Measurements from ENCODE around the gene CHD1L. TPM values are rescaled to one million over a fixed set of nuclear protein-coding genes. Genes with fewer than 3 reads are reported as not detected.

CHD1L gene
- total and polyA plus RNA-seq, 2 of the 13 experiments (the other 11 are each of a cell fraction or from before 2014, with no cell fraction given) = 74.3 to 111 TPM

DNA sequence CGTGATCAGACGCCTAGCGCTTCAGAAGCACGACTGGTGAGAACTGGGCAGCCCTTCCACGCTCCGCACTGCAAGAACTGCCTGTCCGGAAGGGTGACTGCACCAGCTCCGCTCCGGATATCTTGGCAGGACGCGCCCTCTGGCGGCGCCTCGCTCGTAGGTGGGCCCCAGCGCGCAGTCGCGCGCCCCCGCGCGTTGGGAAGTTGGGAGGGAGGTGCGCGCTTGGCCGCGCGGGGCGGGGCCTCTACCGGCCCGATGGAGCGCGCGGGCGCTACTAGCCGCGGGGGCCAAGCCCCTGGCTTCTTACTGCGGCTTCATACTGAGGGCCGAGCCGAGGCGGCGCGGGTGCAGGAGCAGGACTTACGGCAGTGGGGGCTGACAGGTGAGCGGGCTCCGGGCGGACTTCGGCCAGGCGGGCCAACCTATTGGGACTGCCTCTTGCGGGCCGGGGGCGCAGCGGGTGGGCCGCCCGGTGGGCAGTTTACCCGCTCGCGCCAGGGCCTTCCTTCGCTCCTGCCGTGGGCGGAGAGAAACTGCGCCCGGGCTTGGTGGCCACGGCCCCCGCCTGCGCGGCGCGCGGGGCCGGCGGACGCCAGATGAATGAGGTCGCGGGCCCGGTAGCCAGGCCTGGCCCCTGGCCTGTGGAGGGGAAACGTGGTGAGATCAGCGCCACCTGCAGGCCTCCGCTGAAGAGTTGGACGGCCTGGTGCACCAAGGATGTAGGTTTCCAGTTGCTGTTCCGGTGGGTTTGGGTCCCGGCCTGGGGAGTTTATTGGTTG, at the start of gene CHD1L (continued):
- TF ChIP-seq ZIK1 (CRISPR knock-in tag; IDR thresholded peaks at IDR 0.05; ENCODE audit: borderline replicate concordance, low read depth) (no peak; the same call in none of the 2 replicates), ETV5 (CRISPR knock-in tag; IDR thresholded peaks at IDR 0.05; ENCODE audit: borderline replicate concordance) (peak; percentile 93), MXI1 (IDR thresholded peaks at IDR 0.05; ENCODE audit: borderline replicate concordance, low read depth, low read length) (peak; percentile 83; the same call in 1 of the 3 replicates), TP53 (CRISPR knock-in tag; conservative IDR thresholded peaks at IDR 0.05) (no peak), U2AF2 (IDR thresholded peaks at IDR 0.05; ENCODE audit: low read depth, low read length) (no peak), CREM (IDR thresholded peaks at IDR 0.05) (no peak), CREM (CRISPR knock-in tag; IDR thresholded peaks at IDR 0.05) (no peak), HDAC1 (CRISPR knock-in tag; IDR thresholded peaks at IDR 0.05) (peak; percentile 63), ZSCAN9 (CRISPR knock-in tag; IDR thresholded peaks at IDR 0.05; ENCODE audit: borderline replicate concordance) (no peak; the same call in 1 of the 2 replicates), NFIC (IDR thresholded peaks at IDR 0.05; ENCODE audit: low read length) (no peak; the same call in 1 of the 2 replicates), TMF1 (CRISPR knock-in tag; IDR thresholded peaks at IDR 0.05; ENCODE audit: low read depth) (peak; percentile 94), ZBTB20 (CRISPR knock-in tag; IDR thresholded peaks at IDR 0.05; ENCODE audit: borderline replicate concordance, low read depth) (peak; percentile 77; the same call in 1 of the 2 replicates), ZNF674 (CRISPR knock-in tag; IDR thresholded peaks at IDR 0.05; ENCODE audit: low read depth) (no peak), SMAD9 (CRISPR knock-in tag; IDR thresholded peaks at IDR 0.05) (no peak), ZNF441 (CRISPR knock-in tag; IDR thresholded peaks at IDR 0.05; ENCODE audit: borderline replicate concordance) (peak; percentile 97), ZKSCAN1 (IDR thresholded peaks at IDR 0.05; ENCODE audit: low read length) (no peak), ZNF260 (CRISPR knock-in tag; IDR thresholded peaks at IDR 0.05; ENCODE audit: borderline replicate concordance, low read depth) (no peak), ZNF510 (CRISPR knock-in tag; IDR thresholded peaks at IDR 0.05; ENCODE audit: low read depth) (no peak), SRSF4 (IDR thresholded peaks at IDR 0.05; ENCODE audit: low read depth, low read length, poor library complexity, severe bottlenecking) (no peak), FOXP1 (IDR thresholded peaks at IDR 0.05) (no peak), FOXP1 (CRISPR knock-in tag; IDR thresholded peaks at IDR 0.05) (0 out of 2 replicates have a peak, but pooled peaks have one; percentile 29)
- TF ChIP-seq, protein P1, sequence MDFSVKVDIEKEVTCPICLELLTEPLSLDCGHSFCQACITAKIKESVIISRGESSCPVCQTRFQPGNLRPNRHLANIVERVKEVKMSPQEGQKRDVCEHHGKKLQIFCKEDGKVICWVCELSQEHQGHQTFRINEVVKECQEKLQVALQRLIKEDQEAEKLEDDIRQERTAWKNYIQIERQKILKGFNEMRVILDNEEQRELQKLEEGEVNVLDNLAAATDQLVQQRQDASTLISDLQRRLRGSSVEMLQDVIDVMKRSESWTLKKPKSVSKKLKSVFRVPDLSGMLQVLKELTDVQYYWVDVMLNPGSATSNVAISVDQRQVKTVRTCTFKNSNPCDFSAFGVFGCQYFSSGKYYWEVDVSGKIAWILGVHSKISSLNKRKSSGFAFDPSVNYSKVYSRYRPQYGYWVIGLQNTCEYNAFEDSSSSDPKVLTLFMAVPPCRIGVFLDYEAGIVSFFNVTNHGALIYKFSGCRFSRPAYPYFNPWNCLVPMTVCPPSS (IDR thresholded peaks at IDR 0.05) = no peak
- TF ChIP-seq, protein P2, sequence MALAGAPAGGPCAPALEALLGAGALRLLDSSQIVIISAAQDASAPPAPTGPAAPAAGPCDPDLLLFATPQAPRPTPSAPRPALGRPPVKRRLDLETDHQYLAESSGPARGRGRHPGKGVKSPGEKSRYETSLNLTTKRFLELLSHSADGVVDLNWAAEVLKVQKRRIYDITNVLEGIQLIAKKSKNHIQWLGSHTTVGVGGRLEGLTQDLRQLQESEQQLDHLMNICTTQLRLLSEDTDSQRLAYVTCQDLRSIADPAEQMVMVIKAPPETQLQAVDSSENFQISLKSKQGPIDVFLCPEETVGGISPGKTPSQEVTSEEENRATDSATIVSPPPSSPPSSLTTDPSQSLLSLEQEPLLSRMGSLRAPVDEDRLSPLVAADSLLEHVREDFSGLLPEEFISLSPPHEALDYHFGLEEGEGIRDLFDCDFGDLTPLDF (CRISPR knock-in tag; IDR thresholded peaks at IDR 0.05) = peak; percentile 72
- TF ChIP-seq, protein P3, sequence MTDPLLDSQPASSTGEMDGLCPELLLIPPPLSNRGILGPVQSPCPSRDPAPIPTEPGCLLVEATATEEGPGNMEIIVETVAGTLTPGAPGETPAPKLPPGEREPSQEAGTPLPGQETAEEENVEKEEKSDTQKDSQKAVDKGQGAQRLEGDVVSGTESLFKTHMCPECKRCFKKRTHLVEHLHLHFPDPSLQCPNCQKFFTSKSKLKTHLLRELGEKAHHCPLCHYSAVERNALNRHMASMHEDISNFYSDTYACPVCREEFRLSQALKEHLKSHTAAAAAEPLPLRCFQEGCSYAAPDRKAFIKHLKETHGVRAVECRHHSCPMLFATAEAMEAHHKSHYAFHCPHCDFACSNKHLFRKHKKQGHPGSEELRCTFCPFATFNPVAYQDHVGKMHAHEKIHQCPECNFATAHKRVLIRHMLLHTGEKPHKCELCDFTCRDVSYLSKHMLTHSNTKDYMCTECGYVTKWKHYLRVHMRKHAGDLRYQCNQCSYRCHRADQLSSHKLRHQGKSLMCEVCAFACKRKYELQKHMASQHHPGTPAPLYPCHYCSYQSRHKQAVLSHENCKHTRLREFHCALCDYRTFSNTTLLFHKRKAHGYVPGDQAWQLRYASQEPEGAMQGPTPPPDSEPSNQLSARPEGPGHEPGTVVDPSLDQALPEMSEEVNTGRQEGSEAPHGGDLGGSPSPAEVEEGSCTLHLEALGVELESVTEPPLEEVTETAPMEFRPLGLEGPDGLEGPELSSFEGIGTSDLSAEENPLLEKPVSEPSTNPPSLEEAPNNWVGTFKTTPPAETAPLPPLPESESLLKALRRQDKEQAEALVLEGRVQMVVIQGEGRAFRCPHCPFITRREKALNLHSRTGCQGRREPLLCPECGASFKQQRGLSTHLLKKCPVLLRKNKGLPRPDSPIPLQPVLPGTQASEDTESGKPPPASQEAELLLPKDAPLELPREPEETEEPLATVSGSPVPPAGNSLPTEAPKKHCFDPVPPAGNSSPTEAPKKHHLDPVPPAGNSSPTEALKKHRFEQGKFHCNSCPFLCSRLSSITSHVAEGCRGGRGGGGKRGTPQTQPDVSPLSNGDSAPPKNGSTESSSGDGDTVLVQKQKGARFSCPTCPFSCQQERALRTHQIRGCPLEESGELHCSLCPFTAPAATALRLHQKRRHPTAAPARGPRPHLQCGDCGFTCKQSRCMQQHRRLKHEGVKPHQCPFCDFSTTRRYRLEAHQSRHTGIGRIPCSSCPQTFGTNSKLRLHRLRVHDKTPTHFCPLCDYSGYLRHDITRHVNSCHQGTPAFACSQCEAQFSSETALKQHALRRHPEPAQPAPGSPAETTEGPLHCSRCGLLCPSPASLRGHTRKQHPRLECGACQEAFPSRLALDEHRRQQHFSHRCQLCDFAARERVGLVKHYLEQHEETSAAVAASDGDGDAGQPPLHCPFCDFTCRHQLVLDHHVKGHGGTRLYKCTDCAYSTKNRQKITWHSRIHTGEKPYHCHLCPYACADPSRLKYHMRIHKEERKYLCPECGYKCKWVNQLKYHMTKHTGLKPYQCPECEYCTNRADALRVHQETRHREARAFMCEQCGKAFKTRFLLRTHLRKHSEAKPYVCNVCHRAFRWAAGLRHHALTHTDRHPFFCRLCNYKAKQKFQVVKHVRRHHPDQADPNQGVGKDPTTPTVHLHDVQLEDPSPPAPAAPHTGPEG (CRISPR knock-in tag; IDR thresholded peaks at IDR 0.05) = peak; percentile 95
